Endothelial cell of umbilical vein (primary cell): ENCODE data around the gene PASD1. TPM values are rescaled to one million over a fixed set of nuclear protein-coding genes. Genes with fewer than 3 reads are reported as not detected.

Source experiments
- BruUV-seq: library from RNA; stranded (reverse); fragments of 400-500 nt; replicated peaks from 2 replicates; lab custom pipeline; 2021; lab: Mats Ljungman, UMichigan
- CTCF ChIA-PET: fragments of 300-600, 350-600 bp; sonication (Branson Sonifier 250); formaldehyde crosslinking; loops from one replicate; lab custom pipeline; 2021; ENCODE audit warnings: antibody characterized with exemption, inconsistent platforms; lab: Charles Lee
- POLR2A ChIA-PET: fragments of 300-600, 350-600 bp; sonication (Branson Sonifier 250); formaldehyde crosslinking; loops from one replicate; lab custom pipeline; 2021; ENCODE audit warnings: antibody characterized with exemption, inconsistent platforms; lab: Charles Lee
- DNase-seq: peaks from one replicate; pipeline ENCODE4 v3.0.0-alpha.2; 2011; ENCODE audit warnings: low read depth, low spot score
- FAIRE-seq: peaks from 2 replicates; lab custom pipeline; 2011; peaks lifted over from hg19 to GRCh38; lab: Jason Lieb, UNC
- H2AFZ ChIP-seq: 2 replicates; pipeline ENCODE4 v1.6.0; 2012; ENCODE audit warnings: low read depth, low read length, control low read depth, inconsistent platforms
- H3K27ac ChIP-seq: 2 replicates; pipeline ENCODE4 v1.5.1; 2011; ENCODE audit warnings: low read depth, mild to moderate bottlenecking, control low read depth, low read length, moderate library complexity; ENCODE audit not compliant: insufficient read depth
- H3K27me3 ChIP-seq, 2 experiments: 2 replicates each; pipeline versions ENCODE4 v1.6.0 to v1.6.1; 2011; ENCODE audit warnings: low read length in 2 of 2, mixed read lengths in 1 of 2; ENCODE audit not compliant: control insufficient read depth in 2 of 2, insufficient read depth in 2 of 2
- H3K36me3 ChIP-seq, 2 experiments: 2 replicates in 1 of 2; 3 replicates in 1 of 2; pipeline ENCODE4 v1.5.1; 2011; ENCODE audit warnings: low read length in 2 of 2, mild to moderate bottlenecking in 1 of 2, moderate library complexity in 1 of 2; ENCODE audit not compliant: control insufficient read depth in 2 of 2, insufficient read depth in 2 of 2; ENCODE audit errors: extremely low read depth in 1 of 2
- H3K4me1 ChIP-seq: 3 replicates; pipeline ENCODE4 v1.5.1; 2011; ENCODE audit warnings: mild to moderate bottlenecking, low read length; ENCODE audit not compliant: control insufficient read depth, insufficient read depth; ENCODE audit errors: extremely low read depth
- H3K4me2 ChIP-seq: 2 replicates; pipeline ENCODE4 v1.6.1; 2011; ENCODE audit warnings: low read length, control low read depth, mixed read lengths; ENCODE audit not compliant: insufficient read depth
- H3K4me3 ChIP-seq, 3 experiments: fragments of 200-600 bp in 1 of 3; sonication (generic), shearing (Covaris generic) in 1 of 3; replicated peaks in 1 of 3; 2 replicates each; pipeline ENCODE4 v1.5.1; 2011 to 2016; ENCODE audit warnings: control low read depth in 3 of 3, low read length in 3 of 3, mild to moderate bottlenecking in 2 of 3, inconsistent platforms in 1 of 3, low read depth in 1 of 3, moderate library complexity in 1 of 3; ENCODE audit not compliant: insufficient read depth in 1 of 3
- H3K79me2 ChIP-seq: 2 replicates; pipeline ENCODE4 v1.6.0; 2012; ENCODE audit warnings: low read length, inconsistent platforms; ENCODE audit not compliant: control insufficient read depth, insufficient read depth
- H3K9ac ChIP-seq: replicated peaks from 2 replicates; pipeline ENCODE3; 2011; ENCODE audit warnings: low read length, control low read depth; ENCODE audit not compliant: insufficient read depth; ENCODE audit errors: extremely low read depth
- H3K9me1 ChIP-seq: replicated peaks from 3 replicates; pipeline ENCODE4 v1.6.0; 2011; ENCODE audit warnings: mild to moderate bottlenecking, low read length; ENCODE audit not compliant: control insufficient read depth, insufficient read depth; ENCODE audit errors: extremely low read depth
- H3K9me3 ChIP-seq: replicated peaks from 2 replicates; pipeline ENCODE4 v1.5.1; 2012; ENCODE audit warnings: low read length, inconsistent platforms; ENCODE audit not compliant: control insufficient read depth, insufficient read depth
- H4K20me1 ChIP-seq: replicated peaks from 2 replicates; pipeline ENCODE3; 2011; ENCODE audit warnings: mild to moderate bottlenecking, low read length; ENCODE audit not compliant: control insufficient read depth, insufficient read depth; ENCODE audit errors: extremely low read depth
- CTCF ChIP-seq, 2 donors: IDR thresholded peaks; 1 replicate in 1 of 2; 2 replicates in 1 of 2; pipeline ENCODE4 v1.5.1; 2011; ENCODE audit warnings: low read length in 2 of 2, mild to moderate bottlenecking in 2 of 2, moderate library complexity in 2 of 2, control low read depth in 1 of 2, inconsistent platforms in 1 of 2, low read depth in 1 of 2; ENCODE audit not compliant: insufficient read depth in 1 of 2; ENCODE audit errors: extremely low read depth in 1 of 2
- EZH2 ChIP-seq: IDR thresholded peaks from 2 replicates; pipeline ENCODE4 v1.6.1; 2012; ENCODE audit warnings: borderline replicate concordance, low read depth, mild to moderate bottlenecking, moderate library complexity, low read length, inconsistent platforms; ENCODE audit not compliant: severe bottlenecking
- FOS ChIP-seq: IDR thresholded peaks from 2 replicates; pipeline ENCODE4 v1.6.1; 2011; ENCODE audit warnings: mild to moderate bottlenecking, low read length, moderate library complexity, borderline replicate concordance; ENCODE audit not compliant: insufficient read depth
- GATA2 ChIP-seq: IDR thresholded peaks from 2 replicates; pipeline ENCODE4 v1.7.0; 2011; ENCODE audit warnings: low read depth, mild to moderate bottlenecking, moderate library complexity, mixed read lengths, low read length; ENCODE audit not compliant: insufficient read length, insufficient read depth
- JUN ChIP-seq: IDR thresholded peaks from 2 replicates; pipeline ENCODE4 v1.6.1; 2011; ENCODE audit warnings: borderline replicate concordance, low read depth; ENCODE audit not compliant: insufficient read length, insufficient read depth
- MAX ChIP-seq: IDR thresholded peaks from 2 replicates; pipeline ENCODE4 v1.6.1; 2011; ENCODE audit not compliant: insufficient read depth, insufficient read length
- MYC ChIP-seq: IDR thresholded peaks from one replicate; pipeline ENCODE4 v1.6.1; 2011; ENCODE audit warnings: mild to moderate bottlenecking, low read depth, low read length
- POLR2A ChIP-seq: IDR thresholded peaks from 2 replicates; pipeline ENCODE4 v1.6.1; 2012; ENCODE audit warnings: low read depth, mild to moderate bottlenecking, control low read depth, low read length
- POLR2AphosphoS5 ChIP-seq: IDR thresholded peaks from 2 replicates; pipeline ENCODE4 v1.6.1; 2012; ENCODE audit warnings: low read depth, mild to moderate bottlenecking, control low read depth, low read length, moderate library complexity; ENCODE audit not compliant: insufficient read depth
- dilution Hi-C: fragments of 300-500 bp; cut with MboI; formaldehyde crosslinking; loops from one replicate; pipeline ENCODE4 v1.15.0; 2019; ENCODE audit warnings: low sequenced_read_pairs; ENCODE audit not compliant: extremely low pct_ligation_motif_present
- intact Hi-C: fragments of 100-400 bp; cut with micrococcal nuclease; formaldehyde crosslinking; loops from one replicate; pipeline ENCODE4 v1.10.0; 2022
- polyA plus RNA-seq, 4 experiments: library from polyadenylated mRNA; depleted of rRNA in 3 of 4; stranded (reverse) in 3 of 4; unstranded in 1 of 4; fragments of >200 nt; gene quantifications; 2 replicates each; pipeline versions ENCODE4 v1.2.1 to v1.2.3, GENCODE V29; 2011 to 2012; ENCODE audit warnings: missing spikeins in 1 of 4
- total RNA-seq: library from RNA; stranded (reverse); gene quantifications from 2 replicates; pipeline ENCODE4 v1.2.3, GENCODE V29; 2021

PASD1 gene
- total and polyA plus RNA-seq, 2 donors (not counting 3 experiments of a cell fraction or from before 2014, with no cell fraction given) = not detected

- no peaks in the 10 kb centered on the region for H3K4me1 ChIP-seq
- no peak overlapping the region for H3K9ac ChIP-seq
- H3K9me3 ChIP-seq = no peaks in the 10 kb centered on the region
- no peak overlapping the region for H3K27ac ChIP-seq
- FAIRE-seq (no peak), DNase-seq (no peak)
- H3K4me3 ChIP-seq = no peak overlapping the region
- intact Hi-C loops = no loop called here
- H3K36me3 ChIP-seq = no peaks in the 10 kb centered on the region
- H3K4me2 ChIP-seq = no peak overlapping the region
- no peaks in the 10 kb centered on the region for H4K20me1 ChIP-seq
- TF ChIP-seq GATA2 = no peak
- TF ChIP-seq MAX = no peak
- no peak for TF ChIP-seq POLR2A
- TF ChIP-seq FOS = no peak
- no peak for TF ChIP-seq EZH2
- TF ChIP-seq CTCF (IDR thresholded peaks at IDR 0.05; ENCODE audit: extremely low read depth in 1 of 2, insufficient read depth in 1 of 2, low read depth in 1 of 2, low read length in 2 of 2) = no peak
- no peak for TF ChIP-seq JUN
- no peak for TF ChIP-seq MYC
- no peak for TF ChIP-seq POLR2AphosphoS5
- POLR2A ChIA-PET = no interaction called here
- H3K9me1 ChIP-seq = no peaks in the 10 kb centered on the region
- CTCF ChIA-PET = no interaction called here
- H2AFZ ChIP-seq = no peak overlapping the region
- dilution Hi-C loops = no loop called here
- BruUV-seq = no TSS peak
- H3K79me2 ChIP-seq = no peaks in the 10 kb centered on the region
- H3K27me3 ChIP-seq = no peaks in the 10 kb centered on the region
Measured at GRCh38 chrX:151702741-151703340, 139.4 kb downstream of the PASD1 start.
